GM12874 (cell line): Measurements from ENCODE around the gene MAPKAP1.

Experiments used
- TF ChIP-seq, protein P1 (sequence below): IDR thresholded peaks from 2 replicates; pipeline ENCODE4 v1.5.1; 2011; ENCODE audit warnings: low read depth, mild to moderate bottlenecking, control low read depth, low read length, moderate library complexity; ENCODE audit not compliant: insufficient read depth

MAPKAP1 gene

DNA sequence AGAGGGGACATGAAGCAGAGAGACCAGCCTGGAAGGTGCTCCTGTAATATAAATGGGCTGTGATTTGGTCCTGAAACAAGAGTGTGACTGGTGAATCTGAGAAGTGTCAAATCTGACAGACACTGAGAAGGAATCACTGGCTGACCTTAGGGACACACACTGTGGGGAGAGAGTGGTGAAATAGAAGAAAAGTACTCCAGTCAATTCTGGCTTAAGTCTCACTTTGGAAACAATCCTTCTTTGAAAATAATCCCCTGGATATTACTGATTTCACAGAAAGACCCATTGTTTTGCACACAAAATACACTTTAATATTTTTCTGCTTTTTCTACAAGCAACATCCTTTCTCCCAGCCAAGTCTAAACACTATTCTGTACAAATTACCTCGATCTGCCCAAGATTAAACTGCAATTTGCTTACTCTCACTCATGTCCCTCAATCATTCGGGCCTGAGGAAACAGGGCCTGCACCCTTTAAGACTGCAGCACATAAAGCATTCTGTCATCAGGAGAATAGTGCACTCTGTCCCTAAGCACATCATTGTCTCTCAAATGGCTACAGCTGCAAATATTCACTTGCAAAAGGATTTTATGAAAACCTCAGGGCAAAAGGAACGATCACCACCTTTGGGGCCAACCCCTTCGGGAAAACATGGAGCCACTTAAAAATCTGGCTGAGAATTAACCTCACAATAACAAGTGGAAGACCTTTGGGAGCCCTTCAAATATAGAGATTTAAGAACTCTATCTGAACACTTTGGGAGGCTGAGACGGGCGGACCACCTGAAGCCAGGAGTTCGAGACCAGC lies 68.6 kb downstream of the MAPKAP1 start:
- TF ChIP-seq, protein P1, sequence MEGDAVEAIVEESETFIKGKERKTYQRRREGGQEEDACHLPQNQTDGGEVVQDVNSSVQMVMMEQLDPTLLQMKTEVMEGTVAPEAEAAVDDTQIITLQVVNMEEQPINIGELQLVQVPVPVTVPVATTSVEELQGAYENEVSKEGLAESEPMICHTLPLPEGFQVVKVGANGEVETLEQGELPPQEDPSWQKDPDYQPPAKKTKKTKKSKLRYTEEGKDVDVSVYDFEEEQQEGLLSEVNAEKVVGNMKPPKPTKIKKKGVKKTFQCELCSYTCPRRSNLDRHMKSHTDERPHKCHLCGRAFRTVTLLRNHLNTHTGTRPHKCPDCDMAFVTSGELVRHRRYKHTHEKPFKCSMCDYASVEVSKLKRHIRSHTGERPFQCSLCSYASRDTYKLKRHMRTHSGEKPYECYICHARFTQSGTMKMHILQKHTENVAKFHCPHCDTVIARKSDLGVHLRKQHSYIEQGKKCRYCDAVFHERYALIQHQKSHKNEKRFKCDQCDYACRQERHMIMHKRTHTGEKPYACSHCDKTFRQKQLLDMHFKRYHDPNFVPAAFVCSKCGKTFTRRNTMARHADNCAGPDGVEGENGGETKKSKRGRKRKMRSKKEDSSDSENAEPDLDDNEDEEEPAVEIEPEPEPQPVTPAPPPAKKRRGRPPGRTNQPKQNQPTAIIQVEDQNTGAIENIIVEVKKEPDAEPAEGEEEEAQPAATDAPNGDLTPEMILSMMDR: no peak

DNA sequence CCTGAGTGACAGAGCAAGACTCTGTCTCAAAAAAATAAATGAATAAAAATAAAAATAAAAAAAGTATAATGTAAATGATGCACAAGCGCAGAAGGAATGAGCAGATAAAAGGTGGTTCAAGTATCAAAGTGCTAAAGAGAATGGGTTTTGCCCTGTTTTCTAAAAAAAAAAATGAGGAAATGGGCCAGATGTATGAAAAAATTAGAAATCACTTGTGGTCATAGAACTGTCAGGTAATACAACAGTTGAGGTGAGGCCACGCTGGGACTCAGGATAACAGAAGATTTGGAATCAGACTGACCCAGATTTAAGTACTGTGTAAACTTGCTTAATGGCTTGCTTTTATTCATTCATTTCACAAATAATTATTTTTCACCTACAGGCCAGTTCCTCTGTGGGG lies 69.8 kb downstream of the MAPKAP1 start:
- TF ChIP-seq, protein P1: no peak

DNA sequence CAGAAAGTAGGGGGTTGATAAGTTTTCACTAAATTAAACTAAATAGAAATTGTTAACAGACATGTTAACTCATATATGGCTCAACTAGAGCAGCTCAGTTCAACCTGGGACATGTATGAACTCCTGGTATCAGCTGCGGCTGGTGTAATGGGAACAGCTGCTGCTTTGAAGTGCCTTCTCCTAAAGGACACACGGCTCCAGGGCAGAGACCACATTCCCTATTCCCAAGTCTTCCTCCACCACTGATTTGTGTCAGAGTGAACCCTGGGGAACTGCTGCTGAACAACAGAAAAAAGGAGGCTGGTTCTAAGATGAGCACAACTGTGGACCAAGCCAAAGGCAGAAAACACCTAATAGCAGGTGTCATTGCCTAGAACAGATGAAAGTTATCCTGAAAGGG lies 71.1 kb downstream of the MAPKAP1 start:
- TF ChIP-seq, protein P1: no peak

DNA sequence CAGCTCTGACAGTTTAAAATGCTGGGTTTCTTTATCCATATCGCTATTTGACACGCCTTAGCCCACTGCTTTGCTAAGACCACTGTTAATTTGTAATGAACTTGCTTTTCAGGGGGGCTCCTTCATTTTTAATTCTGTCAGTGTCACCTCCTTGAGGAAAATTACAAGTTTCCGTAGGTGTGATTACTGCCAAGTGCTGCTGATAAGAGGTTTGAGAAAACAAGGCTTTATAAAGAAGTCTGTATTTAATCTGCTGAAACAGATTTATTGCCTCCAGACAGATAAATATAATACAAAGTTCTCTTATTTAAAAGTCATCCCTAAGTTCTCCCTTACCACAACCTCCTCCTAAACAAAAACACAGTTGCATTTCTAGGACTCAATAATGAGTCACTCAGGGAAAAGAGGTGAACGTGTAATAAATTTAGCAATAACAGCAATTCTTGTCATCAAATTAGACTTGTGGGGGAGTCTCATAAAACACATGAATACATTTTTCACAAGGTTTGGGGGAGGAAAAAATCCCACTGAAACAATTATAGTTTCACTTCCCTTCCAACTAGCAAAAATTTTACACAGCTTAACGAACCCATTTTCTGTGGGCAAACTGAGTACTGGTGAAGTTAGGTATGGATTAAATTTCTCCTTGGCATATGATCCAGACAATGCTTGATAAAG lies 72.8 kb downstream of the MAPKAP1 start:
- TF ChIP-seq, protein P1: no peak

DNA sequence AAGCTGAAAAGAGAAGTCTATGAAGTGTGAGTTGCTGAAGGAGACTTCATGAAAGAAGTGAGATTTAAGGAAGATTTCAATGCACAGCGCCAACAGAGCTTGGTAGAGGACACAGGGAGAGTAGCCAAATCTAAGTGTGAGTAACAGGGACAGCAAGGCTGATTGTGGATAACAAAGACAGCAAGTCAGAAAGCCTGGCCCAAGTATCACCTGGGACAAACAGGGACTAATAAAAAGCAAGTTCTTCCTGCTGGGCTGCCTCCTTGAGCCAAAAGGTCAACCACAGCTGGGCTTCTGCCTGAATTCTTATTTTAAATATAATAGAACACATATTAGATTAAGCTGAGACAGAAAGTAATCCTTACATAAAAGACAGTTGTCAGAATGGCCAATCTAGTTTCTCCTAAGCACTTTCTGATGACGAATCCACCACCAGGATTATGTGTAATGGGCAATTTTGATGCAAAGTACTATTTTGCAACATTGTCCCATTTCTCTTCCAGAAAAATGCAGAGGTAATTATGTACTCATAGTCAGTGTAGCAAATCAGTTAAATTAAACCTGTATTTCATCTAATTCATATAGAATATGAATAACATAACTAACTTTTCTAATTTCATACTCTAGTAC lies 73.8 kb downstream of the MAPKAP1 start:
- TF ChIP-seq, protein P1: no peak

DNA sequence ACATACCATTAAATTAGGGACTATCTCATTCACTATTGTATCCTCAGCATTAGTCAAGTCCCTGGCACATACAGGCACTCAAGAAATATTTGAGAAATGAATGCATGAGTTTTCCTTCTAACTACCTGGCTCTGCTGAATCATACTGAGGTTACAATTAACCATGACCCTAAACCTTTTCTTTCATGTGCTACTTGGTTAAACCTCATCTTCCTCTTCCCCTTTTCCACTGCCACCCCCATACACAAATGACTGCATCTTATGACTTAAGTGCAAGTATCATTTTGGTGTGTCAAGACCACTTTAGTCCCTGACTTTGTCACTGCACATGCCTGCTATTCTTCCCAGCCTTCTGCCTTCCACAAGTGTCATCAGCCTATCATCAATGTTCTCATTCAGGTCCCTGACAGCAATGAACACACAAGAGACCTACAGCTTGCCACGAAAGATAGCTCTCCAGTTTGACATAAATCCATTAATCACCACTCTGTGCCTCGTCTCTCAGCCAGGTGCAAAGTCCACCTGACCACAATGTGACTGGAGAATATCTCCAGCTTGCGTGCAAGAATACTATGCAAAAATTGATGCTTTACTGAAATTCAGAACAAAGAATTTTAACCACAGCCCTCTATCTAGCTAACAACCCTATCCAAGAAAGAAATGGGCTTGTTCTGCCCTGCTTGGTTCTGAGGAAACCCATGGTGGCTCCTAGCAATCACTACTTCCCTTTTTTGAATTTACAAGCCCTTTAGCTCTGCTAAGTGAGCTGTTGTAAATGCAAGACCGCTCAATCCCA lies 74.5 kb downstream of the MAPKAP1 start:
- TF ChIP-seq, protein P1: no peak

DNA sequence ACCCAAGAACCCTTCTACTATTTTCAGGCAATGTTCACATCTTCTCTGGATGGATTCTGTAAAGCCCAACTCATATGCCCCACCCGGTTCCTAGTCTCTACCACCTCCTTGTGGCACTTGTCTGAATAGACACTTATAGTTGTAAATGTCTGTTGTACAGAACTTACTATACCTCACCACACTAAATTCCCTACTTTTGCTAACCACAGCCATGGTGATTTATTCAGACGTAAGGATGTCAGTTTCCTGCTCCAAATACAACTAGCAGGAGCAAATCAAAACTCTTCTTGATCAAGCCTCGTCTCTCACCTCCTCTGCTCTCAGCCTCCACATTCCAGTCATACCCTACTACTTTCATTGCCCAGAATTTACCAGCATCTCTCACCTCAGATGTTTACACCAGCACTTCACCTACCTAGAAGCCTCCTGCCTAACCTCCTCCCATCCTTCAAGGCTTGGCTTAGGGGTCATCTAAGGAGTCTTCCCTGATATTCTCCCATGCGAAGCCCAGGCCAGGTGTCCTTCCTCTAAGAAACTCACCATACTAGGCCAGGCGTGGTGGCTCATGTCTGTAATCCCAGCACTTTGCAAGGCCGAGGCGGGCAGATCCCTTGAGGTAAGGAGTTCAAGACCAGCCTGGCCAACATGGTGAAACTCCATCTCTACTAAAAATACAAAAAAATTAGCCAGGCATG lies 75.5 kb downstream of the MAPKAP1 start:
- TF ChIP-seq, protein P1: peak; percentile 73
